H54 (cell line): ENCODE results near the gene CELA2A.
"Not testable (repeated sequence)": the region's sequence is repeated elsewhere in the genome, so short reads cannot be mapped to it uniquely, and the experiment has no call there.

Source experiments
- DNase-seq: peaks from one replicate; pipeline ENCODE4 v3.0.0; 2011; ENCODE audit warnings: low spot score, mixed read lengths; ENCODE audit not compliant: insufficient read length
- FAIRE-seq: peaks from 3 replicates; lab custom pipeline; 2011; peaks lifted over from hg19 to GRCh38; lab: Jason Lieb, UNC
- POLR2A ChIP-seq: IDR thresholded peaks from 2 replicates; pipeline ENCODE4 v1.6.1; 2011; ENCODE audit warnings: low read depth, mild to moderate bottlenecking, low read length

CELA2A gene

DNA sequence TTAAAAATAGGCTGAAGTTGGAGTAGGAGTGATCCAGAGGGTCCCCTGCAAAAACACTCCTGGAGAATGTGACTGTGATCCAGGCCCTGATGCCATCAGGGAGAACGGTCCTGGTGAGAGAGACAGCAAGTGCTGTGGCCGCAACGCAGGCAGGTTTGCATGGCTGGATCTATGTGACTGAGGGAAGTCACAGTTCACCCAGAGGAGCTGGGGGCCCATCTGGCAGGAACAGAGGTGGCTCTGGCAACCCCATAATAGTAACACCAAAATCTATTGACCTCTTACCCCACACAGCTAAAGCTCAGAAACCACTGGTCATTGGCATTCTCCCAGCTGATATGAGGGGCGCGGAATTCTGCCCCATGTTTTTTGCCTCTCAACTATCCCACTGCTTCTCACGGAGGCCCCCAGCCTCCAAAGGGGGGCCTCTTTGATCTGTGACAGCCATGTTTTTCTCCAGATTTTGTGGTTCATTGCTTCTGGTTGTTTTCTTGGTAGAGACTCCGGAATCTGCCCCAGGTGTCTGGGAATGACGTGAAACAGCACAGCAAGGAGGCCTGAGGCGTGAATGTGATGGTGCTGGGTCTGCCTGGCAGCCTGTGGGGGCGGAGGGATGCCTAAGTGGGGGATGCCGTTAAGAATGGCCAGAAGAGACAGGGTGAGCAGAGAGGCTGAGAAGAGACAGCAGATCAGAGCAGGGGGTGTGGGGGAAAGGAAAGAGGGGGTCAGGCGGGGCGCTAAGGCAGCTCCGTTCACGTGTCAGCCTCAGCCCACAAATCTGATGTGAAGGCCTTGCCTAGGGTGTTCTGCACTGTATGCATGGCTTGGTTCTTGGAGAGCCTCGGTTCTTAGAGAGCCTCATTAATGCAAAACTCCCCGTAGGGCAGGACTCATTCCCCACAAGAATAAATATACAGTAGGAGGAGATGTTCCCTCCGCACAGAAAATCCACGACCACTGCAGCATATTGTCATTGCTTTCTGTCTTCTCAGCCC is 43.9 kb downstream of the CELA2A start:
- TF ChIP-seq POLR2A, result no peak
- FAIRE-seq (no peak), DNase-seq (no peak)

GRCh38 chr1:15501208-15502032 is 44.9 kb downstream of the CELA2A start:
- no peak for FAIRE-seq
- DNase-seq, result peak; percentile 38
- TF ChIP-seq POLR2A, result no peak

DNA sequence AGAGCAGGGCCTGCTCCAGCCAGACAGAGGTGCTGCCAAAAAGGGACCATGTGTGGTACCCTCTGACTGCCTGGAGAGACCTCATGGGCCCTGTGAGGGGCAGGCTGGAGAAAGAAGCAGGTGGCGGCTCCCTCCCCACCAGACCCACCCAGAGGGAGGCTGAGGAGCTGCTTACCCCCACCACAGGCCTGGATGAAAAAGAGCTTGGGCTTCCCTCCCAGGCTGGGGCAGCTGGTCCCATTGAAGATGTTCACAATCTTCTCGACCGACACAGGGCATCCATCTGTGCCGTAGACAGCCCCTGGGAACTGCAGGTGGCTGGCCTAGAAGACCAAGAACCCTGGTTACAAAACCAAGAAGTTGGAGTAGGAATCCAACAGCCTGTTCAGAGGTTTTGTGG is 47.9 kb downstream of the CELA2A start:
- no peak for DNase-seq
- no peak for FAIRE-seq
- TF ChIP-seq POLR2A, result no peak

DNA sequence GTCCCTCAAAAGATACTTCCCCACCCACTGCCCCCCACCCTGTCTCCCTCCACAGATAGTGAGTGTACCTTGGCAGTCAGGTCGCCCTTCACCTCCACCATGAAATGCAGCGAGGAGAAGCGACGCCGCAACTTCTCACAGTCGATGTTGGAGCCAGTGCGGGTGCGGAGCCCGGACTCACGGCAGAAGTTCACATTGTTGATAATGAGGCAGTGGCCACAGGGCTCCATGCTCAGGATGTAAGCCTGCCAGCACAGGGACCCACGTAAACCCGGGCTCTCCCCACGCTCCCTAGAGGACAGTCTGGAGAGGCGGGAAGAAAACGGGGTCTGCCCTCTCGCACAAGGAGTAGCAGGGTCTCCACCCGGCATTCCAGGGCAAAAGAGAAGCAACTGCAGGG is 50.3 kb downstream of the CELA2A start:
- no peak for FAIRE-seq
- DNase-seq, result no peak
- TF ChIP-seq POLR2A, result no peak

DNA sequence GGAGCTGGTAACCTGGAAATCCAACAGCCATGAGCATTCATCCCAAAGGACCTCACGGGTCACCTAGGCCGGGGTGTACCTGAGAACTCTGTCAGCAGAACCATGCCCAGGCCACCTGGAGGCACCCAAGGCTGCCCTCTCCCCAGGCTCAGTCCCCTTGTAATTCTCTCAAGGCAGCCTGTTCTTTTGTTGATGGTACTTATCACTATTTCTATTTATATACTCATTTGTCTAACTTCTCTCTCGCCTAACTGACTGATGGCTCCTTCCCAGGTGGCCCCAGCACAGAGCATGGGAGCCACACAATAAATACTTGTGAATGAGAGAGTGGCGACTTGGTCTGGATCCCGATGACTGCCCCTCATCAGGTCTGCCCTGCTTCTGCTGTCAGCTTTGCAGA is 50.7 kb downstream of the CELA2A start:
- TF ChIP-seq POLR2A, result no peak
- FAIRE-seq, result no peak
- DNase-seq, result no peak

DNA sequence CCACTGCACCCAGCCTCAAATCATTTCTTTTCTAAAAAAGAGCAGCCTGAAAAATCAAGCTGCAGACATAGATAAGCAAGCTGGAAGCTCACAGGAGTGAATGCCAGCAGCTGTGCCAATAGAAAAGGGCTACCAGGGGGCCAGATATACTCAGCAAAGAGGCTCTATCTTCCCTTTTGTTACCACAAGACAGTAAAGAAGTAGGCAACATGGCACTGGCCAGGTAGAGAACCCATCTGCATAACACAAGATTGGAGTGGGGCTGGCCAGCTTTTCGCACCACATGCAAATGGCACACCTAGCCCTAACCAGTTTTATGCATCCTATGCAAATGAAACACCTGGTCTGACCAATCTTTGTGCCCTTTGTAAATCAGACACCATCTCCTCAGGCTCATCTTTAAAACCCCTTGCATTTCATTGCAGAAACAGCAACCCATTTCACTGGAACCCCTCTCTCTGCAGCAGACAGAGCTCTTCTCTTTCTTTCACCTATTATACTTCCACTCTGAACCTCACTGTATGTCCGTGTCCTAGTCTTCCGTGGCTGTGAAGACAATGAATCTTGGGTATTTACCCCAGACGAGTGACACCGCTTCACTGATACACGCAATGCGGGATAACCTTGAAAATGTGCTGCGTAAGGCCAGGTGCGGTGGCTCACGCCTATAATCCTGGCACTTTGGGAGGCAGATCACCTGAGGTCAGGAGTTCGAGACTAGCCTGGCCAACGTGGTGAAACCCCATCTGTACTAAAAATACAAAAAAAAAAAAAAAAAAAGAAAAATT is 52.4 kb downstream of the CELA2A start:
- TF ChIP-seq POLR2A, result no peak
- no peak for DNase-seq
- no peak for FAIRE-seq

DNA sequence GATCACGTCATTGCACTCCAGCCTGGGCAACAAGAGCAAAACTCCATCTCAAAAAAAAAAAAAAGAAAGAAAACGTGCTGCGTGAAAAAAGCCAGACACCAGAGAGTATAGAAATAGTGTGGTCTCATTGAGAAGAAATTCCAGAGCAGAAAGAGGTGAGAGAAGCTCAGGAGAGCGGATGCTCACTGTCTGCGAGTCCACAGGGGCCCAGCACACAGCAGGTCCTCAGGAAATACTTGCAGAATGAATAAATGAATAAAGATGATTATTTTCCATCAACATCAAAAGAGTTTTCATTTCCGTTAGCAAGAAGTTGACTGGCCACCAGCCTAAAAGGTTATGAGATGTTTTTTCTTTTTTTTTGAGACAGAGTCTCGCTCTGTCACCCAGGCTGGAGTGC is 53.1 kb downstream of the CELA2A start:
- DNase-seq (no peak), FAIRE-seq (no peak)
- no peak for TF ChIP-seq POLR2A

- no peak for DNase-seq
- no peak for TF ChIP-seq POLR2A
- no peak for FAIRE-seq
These were observed 54.3 kb downstream of the CELA2A start for GRCh38 chr1:15510611-15511405.

- no peak for FAIRE-seq
- no peak for TF ChIP-seq POLR2A
- no peak for DNase-seq
These were observed 56.7 kb downstream of the CELA2A start for GRCh38 chr1:15513192-15513591.

DNA sequence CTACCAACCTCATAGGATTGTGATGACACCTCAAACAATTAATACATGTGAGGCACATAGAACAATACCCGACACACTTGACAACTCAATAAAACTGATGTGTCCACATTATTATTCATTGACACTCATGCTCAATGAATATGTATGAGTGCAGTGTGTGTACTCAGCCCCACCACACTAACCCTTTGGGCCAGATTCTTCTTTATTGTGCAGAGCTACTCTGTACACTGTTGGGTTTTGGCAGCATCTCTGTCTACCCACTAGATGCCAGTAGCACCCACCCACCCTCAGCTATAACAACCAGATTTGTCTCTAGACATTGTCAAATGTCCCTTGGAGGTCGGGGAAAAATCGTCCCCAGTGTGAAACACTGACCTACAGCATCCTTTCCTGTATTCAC is 57.4 kb downstream of the CELA2A start:
- FAIRE-seq, result no peak
- DNase-seq, result no peak

GRCh38 chr1:15514557-15514956 is 58.0 kb downstream of the CELA2A start:
- not testable (repeated sequence) for FAIRE-seq, DNase-seq

More for the DNA sequence above, 57.4 kb downstream of the CELA2A start:
- no peak for TF ChIP-seq POLR2A

DNA sequence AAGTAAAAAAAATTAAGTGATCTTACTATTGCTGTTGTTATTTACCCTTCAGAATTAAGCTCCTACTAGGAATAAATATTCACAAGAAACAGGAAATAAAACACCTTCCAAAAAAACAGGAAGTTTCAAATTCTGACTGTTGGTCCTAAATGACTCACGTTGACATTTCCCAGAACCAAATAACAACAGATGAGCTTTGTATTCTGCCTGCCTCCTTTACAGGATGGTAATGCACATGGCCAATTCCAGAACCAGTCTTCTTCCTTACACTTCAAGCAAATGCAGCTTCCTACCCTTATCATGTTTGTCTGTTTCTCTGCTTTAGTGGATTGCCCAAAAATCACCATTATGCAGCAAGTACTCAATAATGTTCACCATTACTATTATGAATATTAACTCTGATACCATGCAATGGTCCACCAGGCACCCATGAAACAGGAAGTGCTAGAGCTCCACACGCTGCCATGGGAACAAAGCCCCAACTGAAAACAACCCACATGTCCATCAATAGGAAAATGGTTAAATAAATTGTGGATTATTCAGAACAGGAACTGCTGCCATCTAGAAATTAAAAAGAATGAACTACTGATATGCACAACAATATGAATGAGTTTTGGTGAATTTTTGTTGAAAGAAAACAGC is 58.6 kb downstream of the CELA2A start:
- peak; percentile 11 for FAIRE-seq
- no peak for TF ChIP-seq POLR2A
- DNase-seq, result no peak
